DND-41 (cell line): Measurements from ENCODE around the gene XPR1.

ENCODE experiments used
- EZH2 ChIP-seq: IDR thresholded peaks from 3 replicates; pipeline ENCODE4 v1.6.1; 2012; ENCODE audit warnings: borderline replicate concordance, low read depth, mild to moderate bottlenecking, moderate library complexity, low read length, inconsistent platforms; ENCODE audit not compliant: severe bottlenecking
- TF ChIP-seq, protein P1 (sequence below): IDR thresholded peaks from 2 replicates; pipeline ENCODE4 v1.5.1; 2012; ENCODE audit warnings: borderline replicate concordance, low read length, moderate library complexity, mild to moderate bottlenecking; ENCODE audit not compliant: poor library complexity, severe bottlenecking; ENCODE audit errors: extremely low read depth

GRCh38 chr1:180601512-180601911 is 30.3 kb upstream of the XPR1 start:
- TF ChIP-seq, protein P1, sequence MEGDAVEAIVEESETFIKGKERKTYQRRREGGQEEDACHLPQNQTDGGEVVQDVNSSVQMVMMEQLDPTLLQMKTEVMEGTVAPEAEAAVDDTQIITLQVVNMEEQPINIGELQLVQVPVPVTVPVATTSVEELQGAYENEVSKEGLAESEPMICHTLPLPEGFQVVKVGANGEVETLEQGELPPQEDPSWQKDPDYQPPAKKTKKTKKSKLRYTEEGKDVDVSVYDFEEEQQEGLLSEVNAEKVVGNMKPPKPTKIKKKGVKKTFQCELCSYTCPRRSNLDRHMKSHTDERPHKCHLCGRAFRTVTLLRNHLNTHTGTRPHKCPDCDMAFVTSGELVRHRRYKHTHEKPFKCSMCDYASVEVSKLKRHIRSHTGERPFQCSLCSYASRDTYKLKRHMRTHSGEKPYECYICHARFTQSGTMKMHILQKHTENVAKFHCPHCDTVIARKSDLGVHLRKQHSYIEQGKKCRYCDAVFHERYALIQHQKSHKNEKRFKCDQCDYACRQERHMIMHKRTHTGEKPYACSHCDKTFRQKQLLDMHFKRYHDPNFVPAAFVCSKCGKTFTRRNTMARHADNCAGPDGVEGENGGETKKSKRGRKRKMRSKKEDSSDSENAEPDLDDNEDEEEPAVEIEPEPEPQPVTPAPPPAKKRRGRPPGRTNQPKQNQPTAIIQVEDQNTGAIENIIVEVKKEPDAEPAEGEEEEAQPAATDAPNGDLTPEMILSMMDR, result no peak
- no peak for TF ChIP-seq EZH2
